CD4-positive, alpha-beta T cell treated with Interleukin-4 for 1 hour (primary cell): ENCODE data around the gene CFAP410.
"Not testable (repeated sequence)": the region's sequence is repeated elsewhere in the genome, so short reads cannot be mapped to it uniquely, and the experiment has no call there.

Source experiments
- DNase-seq, 2 donors: peaks; one replicate each; pipeline ENCODE4 v3.0.0-alpha.2; 2020 to 2022

Gene CFAP410

GRCh38 chr21:44296916-44297315, 42.3 kb downstream of the CFAP410 start:
- DNase-seq, result no peak

GRCh38 chr21:44296103-44296519, 43.1 kb downstream of the CFAP410 start:
- no peak for DNase-seq

GRCh38 chr21:44295646-44296045, 43.5 kb downstream of the CFAP410 start:
- no peak for DNase-seq

GRCh38 chr21:44295163-44295573, 44.0 kb downstream of the CFAP410 start:
- DNase-seq, result no peak

- peak; percentile 17 to 36 for DNase-seq
Measured at GRCh38 chr21:44294391-44295162, 44.6 kb downstream of the CFAP410 start.

- peak; percentile 48 to 66 for DNase-seq
Measured at GRCh38 chr21:44293551-44294231, 45.5 kb downstream of the CFAP410 start.

- no peak for DNase-seq
Measured at GRCh38 chr21:44292812-44293195, 46.4 kb downstream of the CFAP410 start.

GRCh38 chr21:44291936-44292811, 47.0 kb downstream of the CFAP410 start:
- DNase-seq, result no peak

- DNase-seq, result no peak
Measured at GRCh38 chr21:44291078-44291935, 47.9 kb downstream of the CFAP410 start.

- no peak for DNase-seq
Measured at GRCh38 chr21:44290327-44291077, 48.7 kb downstream of the CFAP410 start.

- DNase-seq, result no peak
Measured at GRCh38 chr21:44289381-44290010, 49.7 kb downstream of the CFAP410 start.

GRCh38 chr21:44288251-44289110, 50.7 kb downstream of the CFAP410 start:
- no peak for DNase-seq

GRCh38 chr21:44286716-44287632, 52.2 kb downstream of the CFAP410 start:
- DNase-seq, result no peak

- no peak for DNase-seq
Measured at GRCh38 chr21:44286086-44286715, 53.0 kb downstream of the CFAP410 start.

- no peak for DNase-seq
Measured at GRCh38 chr21:44285138-44285992, 53.8 kb downstream of the CFAP410 start, which contains the start of gene AIRE. AIRE (plus strand) TSS chr21:44285876; CDS start chr21:44286007, 131 bp downstream.

- DNase-seq, result no peak
Measured at GRCh38 chr21:44283948-44284347, 55.2 kb downstream of the CFAP410 start.

GRCh38 chr21:44283211-44283785, 55.9 kb downstream of the CFAP410 start:
- DNase-seq, result not testable (repeated sequence)
